IPS DF 4.7 (cell line): ENCODE results near the gene MKS1.

ENCODE experiments used
- DNase-seq: peaks from one replicate; pipeline ENCODE4 v3.0.0-alpha.2; 2013; ENCODE audit warnings: low spot score; ENCODE audit errors: extremely low read depth

The MKS1 gene

DNA sequence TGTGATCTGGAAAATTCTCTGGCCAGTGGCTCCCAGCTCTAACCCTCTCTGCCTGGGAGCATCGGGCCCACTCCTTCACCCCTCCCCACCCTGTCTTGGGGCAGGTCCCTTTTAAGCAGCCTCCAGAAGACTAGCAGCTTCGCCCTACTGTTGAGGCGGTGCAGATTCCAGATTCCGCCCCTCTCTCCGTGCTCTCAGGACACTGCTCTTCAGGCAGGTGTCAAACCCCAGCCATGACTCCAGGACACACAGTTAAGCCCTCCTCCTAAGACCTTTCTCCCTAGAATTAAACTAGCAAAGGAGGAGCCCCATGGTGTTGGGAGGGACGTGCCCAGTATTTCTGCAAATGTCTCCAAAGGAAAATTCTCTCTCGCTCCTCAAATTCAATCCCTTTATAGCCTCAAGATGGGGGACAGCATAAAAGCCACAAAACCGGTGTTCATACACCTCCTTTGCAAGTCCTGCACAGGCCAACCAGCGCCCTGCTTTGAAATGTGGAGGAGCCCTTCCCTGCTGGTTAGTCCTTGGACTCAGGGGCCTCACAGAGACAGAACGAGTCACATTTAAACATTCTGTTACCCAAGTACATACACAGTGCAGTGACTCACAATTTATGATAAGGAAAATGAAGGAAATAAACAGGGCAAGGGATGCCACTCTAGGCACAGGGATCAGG is 26.5 kb upstream of the MKS1 start:
- DNase-seq = no peak

DNA sequence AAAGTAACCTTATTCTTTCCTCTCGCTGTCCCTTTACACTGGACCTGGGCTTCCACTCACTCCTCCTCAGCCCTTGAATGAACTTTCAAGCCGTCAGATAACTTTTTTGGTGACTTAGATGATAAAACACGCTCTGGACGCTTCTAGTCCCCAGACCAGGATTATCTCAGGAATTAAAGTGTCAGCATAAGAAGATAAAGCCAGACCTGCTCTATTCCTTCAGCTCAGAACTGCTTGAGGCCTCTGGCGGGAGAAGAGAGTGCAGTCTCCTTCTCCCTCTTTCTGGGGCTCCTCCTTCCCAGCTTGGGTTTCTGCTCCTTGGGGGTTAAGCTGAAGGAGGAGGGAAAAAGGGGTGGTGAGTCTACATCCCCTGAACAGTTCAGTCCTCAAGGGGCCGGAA is 25.9 kb upstream of the MKS1 start:
- no peak for DNase-seq

DNA sequence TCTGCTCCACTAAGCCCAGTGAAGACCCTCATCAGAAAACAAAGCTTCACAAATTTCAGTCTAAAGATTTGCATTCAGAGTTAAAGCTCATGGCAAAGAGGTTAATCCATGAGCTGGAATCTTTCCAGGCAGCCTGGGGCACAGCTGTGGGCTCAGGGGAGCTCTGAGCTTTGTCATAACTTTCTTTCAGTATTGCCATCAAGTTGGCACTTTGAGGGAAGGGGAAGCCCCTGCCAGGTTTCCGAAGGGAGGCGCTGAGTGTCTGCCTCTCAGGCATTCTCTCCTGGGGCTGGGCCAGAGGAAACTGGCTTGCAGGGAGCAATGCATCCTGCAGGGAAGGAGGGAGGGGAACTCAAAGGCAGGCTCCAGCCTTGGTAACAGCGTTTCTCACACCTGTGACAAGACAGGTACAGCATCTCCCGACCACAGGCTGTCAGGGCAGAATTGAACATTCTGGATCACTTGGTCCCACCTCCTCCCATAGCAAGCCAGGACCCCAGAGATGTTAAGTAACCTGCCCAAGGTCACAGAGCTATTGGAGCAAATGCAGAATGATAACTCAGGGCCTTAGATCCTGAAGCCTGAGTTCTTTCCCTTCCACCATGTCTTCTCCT is 23.2 kb upstream of the MKS1 start:
- no peak for DNase-seq

DNA sequence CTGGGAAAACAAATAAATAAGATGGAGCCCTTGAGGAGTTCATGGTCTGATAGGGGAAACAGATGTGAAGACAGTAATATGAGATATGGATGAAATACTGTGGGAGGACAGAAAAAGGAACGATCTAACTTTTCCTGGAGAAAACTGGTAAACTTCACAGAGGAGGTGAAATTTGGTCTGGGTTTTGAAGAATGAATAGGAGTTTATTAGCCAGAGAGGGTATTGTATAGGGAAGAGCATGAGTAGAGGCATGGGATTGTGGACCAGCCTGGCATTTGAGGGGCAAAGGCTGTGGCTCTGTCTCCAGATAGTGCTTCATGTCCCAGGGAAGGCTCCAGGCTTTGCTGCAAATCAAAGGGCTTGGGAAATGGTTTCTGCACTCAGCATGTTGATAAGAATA is 20.9 kb upstream of the MKS1 start:
- DNase-seq = no peak

DNA sequence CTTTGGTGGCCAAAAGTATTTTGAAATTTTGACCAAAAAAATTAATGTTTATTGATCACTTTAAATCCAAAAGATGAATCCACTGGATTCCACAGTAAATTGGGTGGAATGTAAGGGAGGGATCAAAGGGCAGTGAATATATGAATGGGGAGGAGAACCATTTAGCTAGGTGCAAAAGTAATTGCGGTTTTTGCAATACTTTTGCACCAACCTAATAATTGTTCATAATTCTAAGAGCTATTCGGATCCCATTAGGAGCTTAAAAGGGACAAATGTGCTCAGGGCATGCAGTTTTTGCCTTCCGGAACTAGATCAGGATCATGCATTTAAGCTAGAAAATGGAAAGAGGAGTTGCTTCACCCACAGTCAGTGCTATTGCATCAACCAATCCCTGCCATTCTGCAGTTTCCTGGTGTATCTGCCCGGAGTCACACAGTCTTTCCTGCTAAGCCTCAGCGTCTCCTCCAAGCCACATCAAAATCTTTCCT is 19.1 kb upstream of the MKS1 start, which contains the start of gene LPO:
Gene LPO (plus strand): TSS at position 438 of the 488 bp plus-strand sequence. CDS start 4,396 bp downstream, outside the sequence.
- no peak for DNase-seq

DNA sequence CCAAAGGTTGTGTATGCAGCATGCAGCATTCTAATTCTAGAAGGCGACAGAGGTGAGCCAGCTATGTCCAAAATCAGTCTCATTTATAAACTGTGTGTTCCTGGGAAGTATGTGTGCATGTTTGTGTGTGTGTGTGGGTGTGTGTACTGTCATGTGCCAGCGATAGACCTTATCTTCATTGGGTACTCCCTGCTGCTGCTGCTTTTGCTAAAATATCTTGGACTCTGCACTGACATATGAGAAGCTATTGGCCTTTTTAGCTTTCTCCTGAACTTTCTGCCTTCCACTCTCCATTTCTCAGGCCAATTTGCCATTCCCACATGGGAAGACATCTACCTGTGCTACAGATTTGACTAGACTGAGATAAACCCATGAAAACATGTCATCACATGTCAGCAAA is 17.3 kb upstream of the MKS1 start:
- DNase-seq = no peak

DNA sequence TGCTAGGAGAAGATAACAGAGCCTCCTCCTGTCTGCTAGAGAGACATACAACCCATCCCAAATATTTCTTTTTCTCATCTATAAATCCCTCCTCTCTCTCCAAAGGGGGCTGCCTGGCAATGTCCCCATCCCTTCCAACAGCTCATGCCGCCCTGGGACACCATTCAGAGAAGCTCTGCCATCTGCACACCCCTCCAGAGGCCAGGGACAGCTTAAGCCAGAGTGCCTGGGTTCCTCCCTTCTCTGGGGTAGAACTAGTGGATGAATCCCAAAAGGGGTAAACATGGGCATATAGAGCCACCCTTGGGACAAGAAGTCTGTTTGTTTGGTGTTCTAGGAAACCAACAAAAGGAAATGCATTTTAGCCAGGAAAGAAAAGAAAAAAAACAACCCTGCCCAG is 16.8 kb upstream of the MKS1 start:
- DNase-seq = no peak

DNA sequence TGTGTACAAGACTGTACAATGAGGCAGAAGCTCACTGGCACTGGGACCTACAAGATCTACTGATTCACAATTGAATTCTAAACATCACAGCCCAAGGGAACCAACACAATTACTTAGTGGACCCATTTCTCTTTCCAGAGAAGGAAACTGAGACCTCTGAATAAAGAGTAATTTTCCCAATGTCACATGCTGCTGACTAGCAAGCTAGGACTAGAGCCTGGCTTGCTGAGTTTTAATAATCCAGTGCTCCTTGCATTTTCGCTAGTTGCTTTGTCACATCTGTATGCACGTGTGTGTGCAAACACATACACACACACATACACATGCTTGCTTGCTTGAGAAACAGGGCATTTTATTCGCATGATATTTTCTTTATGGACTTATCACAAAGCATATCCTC is 15.5 kb upstream of the MKS1 start:
- no peak for DNase-seq

DNA sequence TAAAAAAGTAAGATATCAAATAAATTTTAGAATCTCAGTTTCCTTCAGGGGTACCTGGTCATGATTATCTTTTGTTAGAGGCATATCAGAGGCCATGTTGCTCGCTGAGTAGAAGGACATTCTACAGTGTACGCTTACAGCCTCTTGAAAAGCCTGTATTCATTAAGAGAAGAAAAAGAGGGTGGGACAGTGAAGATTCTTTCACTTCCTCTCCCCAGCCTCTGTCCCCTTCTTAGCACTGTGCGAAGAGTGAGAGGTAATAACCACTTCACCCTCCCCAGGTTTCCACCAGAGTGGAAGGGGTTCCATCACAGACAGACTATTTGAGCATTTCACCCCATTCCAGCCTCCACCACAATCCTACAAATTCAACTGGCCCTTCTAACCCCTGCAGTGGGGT is 14.5 kb upstream of the MKS1 start:
- DNase-seq = no peak

DNA sequence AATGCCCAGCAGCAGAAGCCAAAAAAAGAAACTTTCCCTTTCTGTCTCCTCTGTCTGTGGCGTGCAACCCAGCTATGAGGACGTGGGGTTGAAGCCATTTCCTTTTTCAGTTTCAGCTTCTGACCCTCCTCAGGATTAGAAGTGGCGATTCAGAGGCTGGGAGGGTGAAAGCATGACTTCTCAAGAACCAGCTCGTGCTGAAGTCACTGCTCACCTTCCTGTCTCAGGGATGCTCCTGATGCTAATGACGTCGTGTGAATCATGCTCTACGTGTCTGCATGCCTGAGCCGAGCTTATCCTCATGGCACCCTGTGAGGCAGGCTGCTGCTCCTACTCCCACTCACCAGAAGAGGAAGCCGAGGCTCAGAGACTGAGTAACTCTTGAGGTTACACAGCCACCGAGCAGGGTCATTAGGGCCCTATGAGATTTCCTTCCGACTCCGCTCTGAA is 13.7 kb upstream of the MKS1 start:
- no peak for DNase-seq

DNA sequence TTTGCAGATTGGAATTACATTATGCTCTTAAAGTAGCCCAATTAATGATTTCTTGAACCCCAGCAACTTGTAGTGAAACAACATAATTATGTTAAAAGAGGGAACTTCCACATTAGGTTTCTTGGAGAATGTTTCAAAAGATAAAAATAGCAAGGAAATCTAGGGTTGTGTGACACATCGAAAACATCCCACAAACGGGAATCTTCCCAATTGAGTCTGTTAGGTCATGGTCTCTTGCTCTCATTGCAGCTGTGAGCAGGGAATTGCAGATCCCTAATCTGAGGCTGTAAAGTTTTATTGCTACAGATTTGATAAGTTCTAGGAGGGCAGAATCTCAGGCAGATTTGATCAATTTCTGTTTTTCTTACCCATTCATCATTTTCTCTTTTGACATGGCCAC is 12.6 kb upstream of the MKS1 start:
- no peak for DNase-seq

DNA sequence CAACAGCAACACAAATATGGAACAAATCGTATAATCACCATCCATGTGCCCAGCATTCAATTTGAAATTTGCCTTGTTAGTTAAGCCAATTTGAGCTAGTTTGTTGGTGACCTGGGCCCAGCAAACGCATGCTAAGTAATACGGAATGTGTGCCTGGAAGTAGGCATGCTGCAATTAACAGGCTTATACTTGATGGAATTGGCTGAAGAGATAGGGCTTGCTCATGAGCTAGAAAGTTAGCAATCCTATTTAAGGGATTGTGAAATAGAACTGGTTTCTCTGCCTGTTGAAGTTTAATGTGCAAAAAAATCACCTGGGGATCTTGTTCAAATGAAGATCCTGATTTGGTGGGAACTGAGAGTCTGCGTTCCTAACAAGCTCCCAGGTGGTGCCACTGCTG is 10.8 kb upstream of the MKS1 start:
- no peak for DNase-seq

DNA sequence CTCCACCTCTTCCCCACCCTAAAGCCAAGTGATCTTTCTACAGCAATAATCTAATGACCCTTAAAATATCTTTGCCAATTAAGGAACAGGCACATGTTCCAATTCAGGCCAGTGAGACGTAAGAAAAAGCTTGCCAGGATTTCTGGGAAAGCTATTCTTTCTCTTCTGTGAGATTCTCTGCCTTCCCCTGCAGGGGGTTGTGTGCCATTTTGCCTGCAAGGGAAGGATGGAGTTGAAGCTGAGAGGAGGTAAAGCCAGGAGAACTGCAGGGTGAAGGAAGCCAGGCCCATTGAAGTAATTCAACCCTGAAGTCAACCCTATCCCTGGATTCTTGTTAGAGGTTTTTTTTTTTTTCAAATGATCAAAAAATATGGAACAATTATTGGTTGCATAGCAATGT is 10.3 kb upstream of the MKS1 start:
- no peak for DNase-seq

DNA sequence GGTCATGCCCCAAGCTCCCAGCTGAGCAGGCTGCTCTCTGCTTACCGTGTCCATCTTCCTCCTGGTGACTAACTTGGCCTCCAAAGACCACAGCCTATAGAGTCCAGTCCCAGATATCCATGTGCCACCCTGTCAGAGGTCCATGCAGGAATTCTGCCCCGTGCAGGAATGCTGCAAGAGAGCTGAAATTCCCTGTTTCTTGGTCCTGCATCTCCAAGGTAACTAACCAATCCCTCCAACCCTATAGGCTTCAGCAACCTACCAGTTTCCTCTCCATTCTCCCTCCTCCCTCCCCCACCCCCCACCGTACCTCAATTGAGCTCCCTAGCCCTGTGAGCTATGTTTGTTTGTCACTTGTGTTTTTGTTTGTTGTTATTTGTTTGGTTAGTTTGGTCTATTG is 9.6 kb upstream of the MKS1 start:
- DNase-seq = no peak

DNA sequence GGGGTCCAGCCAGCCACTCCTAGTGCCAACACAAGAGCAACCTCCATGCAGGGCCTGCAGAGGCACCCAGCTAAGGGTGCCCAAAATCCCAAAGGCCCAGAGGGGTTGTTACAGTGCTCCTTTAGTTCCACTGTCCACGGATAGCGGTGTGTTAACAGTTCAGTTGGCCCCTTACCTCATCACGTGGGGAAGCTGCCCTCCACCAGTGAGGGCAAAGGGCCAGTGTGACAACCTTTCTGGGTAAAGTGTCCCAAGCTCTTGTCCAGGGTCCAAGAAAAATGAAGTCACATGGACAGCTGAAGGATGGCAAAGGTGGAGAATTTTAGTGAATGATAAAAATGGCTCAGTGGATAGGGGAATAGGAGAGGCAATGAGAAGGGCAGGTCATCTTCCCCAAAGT is 8.7 kb upstream of the MKS1 start:
- no peak for DNase-seq

DNA sequence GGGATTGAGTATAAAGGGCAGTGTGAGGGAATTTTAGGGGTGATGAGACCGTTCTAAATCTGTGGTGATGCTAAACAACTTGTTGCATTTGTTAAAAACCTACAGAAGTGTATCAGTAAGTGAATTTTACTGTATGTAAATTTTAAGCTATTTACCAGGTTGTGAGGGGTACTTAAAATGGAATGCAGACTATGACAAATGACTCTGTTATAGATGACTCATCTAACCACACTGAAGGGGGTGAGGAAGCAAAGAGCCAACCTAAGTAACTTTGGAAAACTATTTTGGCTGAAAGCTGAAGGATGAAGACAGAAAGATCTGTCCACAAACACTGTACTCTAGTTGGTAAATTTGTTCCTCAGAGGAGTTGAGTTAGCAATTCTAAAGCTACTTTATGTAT is 5.3 kb upstream of the MKS1 start:
- no peak for DNase-seq

DNA sequence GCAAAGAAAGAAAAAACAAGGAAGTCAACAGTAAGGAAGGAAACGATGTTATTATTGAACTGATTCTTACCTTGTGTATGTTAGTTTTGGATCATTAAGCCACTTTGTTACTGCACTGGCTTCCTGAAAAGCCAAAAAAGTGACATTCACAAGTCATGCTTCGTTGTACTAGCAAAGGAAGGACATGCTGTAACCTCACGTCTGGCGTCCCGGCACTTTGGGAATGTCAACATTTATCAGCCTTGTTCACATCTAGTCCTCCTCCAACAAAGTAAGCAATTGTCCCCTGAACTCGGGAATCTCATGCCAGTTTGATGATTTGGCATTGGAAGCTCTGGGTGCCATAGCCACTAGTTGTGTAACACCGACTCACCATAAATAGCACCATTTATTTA is 731 bp upstream of the MKS1 start:
- DNase-seq = no peak

DNA sequence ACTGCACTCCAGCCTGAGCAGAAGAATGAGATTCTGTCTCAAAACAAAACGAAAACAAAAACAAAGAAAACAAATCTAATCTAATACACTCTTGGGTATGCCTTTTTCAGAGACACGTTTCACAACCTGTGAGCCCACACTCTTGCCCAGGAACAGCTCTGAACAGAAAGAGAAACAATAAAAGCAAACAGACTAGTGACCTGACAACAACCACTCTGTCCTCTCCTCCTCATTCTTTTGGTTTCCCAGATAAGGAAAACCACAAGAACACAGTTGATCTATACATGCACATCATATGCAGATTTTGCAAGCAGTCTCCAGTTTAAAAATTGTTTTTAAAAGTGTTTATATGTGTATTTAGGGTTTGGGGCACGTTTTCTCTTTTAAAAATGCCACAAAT is 1.3 kb downstream of the MKS1 start:
- no peak for DNase-seq

DNA sequence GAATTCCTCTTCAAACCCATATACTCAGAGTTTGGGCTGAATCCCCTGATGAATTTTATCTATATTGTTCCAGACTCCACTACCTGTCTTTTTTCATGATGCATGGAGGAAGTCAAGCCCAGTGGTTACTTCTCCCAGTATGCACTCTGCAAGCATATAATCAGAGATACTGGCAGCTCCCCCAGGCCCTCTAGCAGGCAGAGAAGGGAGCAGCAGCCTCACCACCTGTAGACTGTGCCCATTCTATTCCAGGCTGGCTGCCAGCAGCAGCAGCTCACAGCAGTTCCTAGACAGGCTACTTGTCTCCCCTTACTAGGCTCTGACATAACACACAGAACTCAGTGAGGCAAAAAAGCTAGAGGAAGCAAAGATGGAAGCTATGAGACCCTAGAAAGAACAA is 3.4 kb downstream of the MKS1 start:
- DNase-seq = no peak

DNA sequence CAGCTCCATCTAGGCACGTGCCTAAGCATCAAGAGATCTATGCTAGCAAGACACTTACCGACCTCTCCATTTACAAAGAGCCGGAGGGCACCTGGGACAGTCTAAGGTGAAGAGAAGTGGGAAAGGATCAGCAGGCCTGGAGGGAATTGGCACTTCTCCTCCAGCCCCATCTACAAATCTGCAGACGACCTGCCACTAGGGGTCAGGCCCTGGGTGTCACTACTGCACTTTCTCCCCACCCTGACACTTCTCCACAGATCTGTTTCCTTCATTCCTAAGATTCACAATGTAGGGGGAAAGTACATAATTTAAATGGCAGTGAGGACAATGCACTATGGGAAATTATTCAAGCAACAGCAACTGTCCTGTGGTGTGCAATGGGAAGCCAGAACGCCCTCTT is 8.1 kb downstream of the MKS1 start:
- no peak for DNase-seq

DNA sequence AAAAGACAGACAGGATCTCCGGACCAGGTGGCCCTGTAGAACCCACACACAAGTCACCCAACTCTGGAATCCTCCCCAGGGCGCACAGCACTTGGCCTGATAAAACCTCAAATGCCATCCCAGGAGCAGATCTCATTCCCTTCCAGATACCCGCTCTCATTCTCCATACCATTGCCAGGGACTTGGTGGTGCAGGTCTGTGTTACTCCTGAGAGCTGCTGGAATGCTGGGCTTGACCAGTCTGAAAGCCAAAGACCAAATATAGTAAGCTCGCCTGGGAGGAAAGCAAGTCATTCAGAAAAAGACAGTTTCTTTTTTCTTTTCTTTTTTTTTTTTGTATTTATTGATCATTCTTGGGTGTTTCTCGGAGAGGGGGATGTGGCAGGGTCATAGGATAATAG is 10.7 kb downstream of the MKS1 start:
- no peak for DNase-seq

DNA sequence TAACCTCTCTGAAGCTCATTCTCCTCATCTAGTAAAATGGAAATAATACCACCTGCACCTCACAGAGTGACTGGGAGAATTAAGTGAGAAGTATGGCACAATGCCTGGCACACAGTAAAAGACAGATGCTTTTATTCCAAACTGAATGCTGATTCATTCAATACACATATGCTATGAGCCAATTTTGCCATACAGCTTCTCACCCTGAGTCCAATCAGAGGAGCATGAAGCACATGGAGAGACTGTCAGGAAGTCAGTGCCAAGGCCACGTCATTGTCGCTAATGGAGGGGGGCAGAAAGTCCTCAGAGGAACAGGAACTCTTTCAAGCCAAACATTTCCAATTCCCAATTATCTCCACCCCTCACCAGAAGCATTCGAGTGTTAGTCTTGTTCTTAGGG is 11.6 kb downstream of the MKS1 start:
- DNase-seq = no peak

DNA sequence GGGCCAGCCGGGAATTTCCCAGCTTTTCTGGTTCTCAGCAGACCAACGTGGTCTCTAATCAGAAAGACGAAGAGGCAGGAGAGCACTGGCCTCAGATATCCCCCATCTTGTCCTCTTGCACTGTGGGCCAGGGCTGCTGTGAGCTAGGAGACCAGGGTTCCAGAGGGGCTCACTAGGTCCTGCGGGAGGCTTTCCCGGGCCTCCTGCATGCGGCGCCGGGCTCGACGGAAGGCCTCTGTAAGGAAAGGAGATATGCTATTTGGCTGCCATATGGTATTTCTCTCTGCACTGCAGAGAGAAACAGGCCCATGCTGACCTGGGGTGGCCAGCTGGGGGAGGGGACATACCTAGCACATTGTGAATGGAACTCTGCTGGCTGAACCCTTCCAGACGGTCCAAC is 13.1 kb downstream of the MKS1 start:
- DNase-seq = no peak
